Glutamatergic neuron (in vitro differentiated cells): ENCODE results near the gene SLC39A10. TPM values are rescaled to one million over a fixed set of nuclear protein-coding genes. Genes with fewer than 3 reads are reported as not detected.

Experiments used
- DNase-seq: peaks from one replicate; pipeline ENCODE4 v3.0.0; 2022
- H3K27ac Mint-ChIP-seq: one replicate; pipeline ENCODE4 v1.8.0; 2020; ENCODE audit warnings: mild to moderate bottlenecking, mixed read lengths, inconsistent platforms; ENCODE audit not compliant: unreplicated experiment
- H3K27me3 Mint-ChIP-seq: one replicate; pipeline ENCODE4 v1.8.0; 2020; ENCODE audit warnings: mild to moderate bottlenecking, moderate library complexity, mixed read lengths, inconsistent platforms; ENCODE audit not compliant: unreplicated experiment
- H3K36me3 Mint-ChIP-seq: one replicate; pipeline ENCODE4 v1.8.0; 2020; ENCODE audit warnings: mild to moderate bottlenecking, mixed read lengths, inconsistent platforms; ENCODE audit not compliant: unreplicated experiment
- H3K4me1 Mint-ChIP-seq: one replicate; pipeline ENCODE4 v1.8.0; 2020; ENCODE audit warnings: mild to moderate bottlenecking, low read depth, mixed read lengths, inconsistent platforms; ENCODE audit not compliant: unreplicated experiment
- H3K4me3 Mint-ChIP-seq: one replicate; pipeline ENCODE4 v1.8.0; 2020; ENCODE audit warnings: mild to moderate bottlenecking, mixed read lengths, inconsistent platforms; ENCODE audit not compliant: unreplicated experiment
- H3K9me3 Mint-ChIP-seq: one replicate; pipeline ENCODE4 v1.8.0; 2020; ENCODE audit warnings: mild to moderate bottlenecking, moderate library complexity, mixed read lengths, inconsistent platforms; ENCODE audit not compliant: unreplicated experiment
- CTCF ChIP-seq: fragments of 200-600 bp; sonication (generic); IDR thresholded peaks from one replicate; pipeline ENCODE4 v1.5.0; 2021; ENCODE audit not compliant: partially characterized antibody, unreplicated experiment
- total RNA-seq: library from RNA; stranded (reverse); fragmentation: NEBNext Ultra II Directional; extraction: Animal tissue kit (Norgen Biotek cat#: 25700); gene quantifications from one replicate; pipeline ENCODE4 v1.2.1, GENCODE V29; 2021; ENCODE audit not compliant: unreplicated experiment

SLC39A10 gene
- total RNA-seq, 1 donor from 2014 or later = 102 TPM

GRCh38 chr2:195696012-195696411 lies 39.0 kb downstream of the SLC39A10 start:
- H3K4me1 Mint-ChIP-seq = peaks cover 7% of the 10 kb centered on the region
- H3K27me3 Mint-ChIP-seq = no peaks in the 10 kb centered on the region
- DNase-seq = no peak
- no peak for TF ChIP-seq CTCF
- H3K27ac Mint-ChIP-seq = no peak overlapping the region
- no peaks in the 10 kb centered on the region for H3K9me3 Mint-ChIP-seq
- no peak overlapping the region for H3K4me3 Mint-ChIP-seq
- peaks cover 18% of the 10 kb centered on the region for H3K36me3 Mint-ChIP-seq

- Mint-ChIP-seq H3K36me3 (peaks cover 11% of the 10 kb centered on the region), H3K27me3 (no peaks in the 10 kb centered on the region), H3K4me3 (no peak overlapping the region), H3K4me1 (peaks cover 7% of the 10 kb centered on the region), H3K27ac (no peak overlapping the region), H3K9me3 (no peaks in the 10 kb centered on the region)
- no peak for DNase-seq
- no peak for TF ChIP-seq CTCF
Observed at GRCh38 chr2:195697681-195698220, 40.7 kb downstream of the SLC39A10 start.

GRCh38 chr2:195700480-195700879 lies 43.5 kb downstream of the SLC39A10 start:
- Mint-ChIP-seq H3K4me3 (no peak overlapping the region), H3K36me3 (peaks cover 6% of the 10 kb centered on the region), H3K27me3 (no peaks in the 10 kb centered on the region), H3K27ac (no peak overlapping the region), H3K4me1 (peaks cover 2% of the 10 kb centered on the region), H3K9me3 (no peaks in the 10 kb centered on the region)
- TF ChIP-seq CTCF = no peak
- DNase-seq = no peak

- H3K9me3 Mint-ChIP-seq = no peaks in the 10 kb centered on the region
- no peaks in the 10 kb centered on the region for H3K4me1 Mint-ChIP-seq
- no peak for DNase-seq
- H3K36me3 Mint-ChIP-seq = no peaks in the 10 kb centered on the region
- no peak overlapping the region for H3K4me3 Mint-ChIP-seq
- H3K27me3 Mint-ChIP-seq = no peaks in the 10 kb centered on the region
- no peak overlapping the region for H3K27ac Mint-ChIP-seq
- TF ChIP-seq CTCF = no peak
Observed at GRCh38 chr2:195706161-195706900, 49.3 kb downstream of the SLC39A10 start.
